ENCODE data around the gene CADPS2.
A peak's percentile ranks its signal among the peaks of the same experiment; 100 is the strongest.

The CADPS2 gene

DNA sequence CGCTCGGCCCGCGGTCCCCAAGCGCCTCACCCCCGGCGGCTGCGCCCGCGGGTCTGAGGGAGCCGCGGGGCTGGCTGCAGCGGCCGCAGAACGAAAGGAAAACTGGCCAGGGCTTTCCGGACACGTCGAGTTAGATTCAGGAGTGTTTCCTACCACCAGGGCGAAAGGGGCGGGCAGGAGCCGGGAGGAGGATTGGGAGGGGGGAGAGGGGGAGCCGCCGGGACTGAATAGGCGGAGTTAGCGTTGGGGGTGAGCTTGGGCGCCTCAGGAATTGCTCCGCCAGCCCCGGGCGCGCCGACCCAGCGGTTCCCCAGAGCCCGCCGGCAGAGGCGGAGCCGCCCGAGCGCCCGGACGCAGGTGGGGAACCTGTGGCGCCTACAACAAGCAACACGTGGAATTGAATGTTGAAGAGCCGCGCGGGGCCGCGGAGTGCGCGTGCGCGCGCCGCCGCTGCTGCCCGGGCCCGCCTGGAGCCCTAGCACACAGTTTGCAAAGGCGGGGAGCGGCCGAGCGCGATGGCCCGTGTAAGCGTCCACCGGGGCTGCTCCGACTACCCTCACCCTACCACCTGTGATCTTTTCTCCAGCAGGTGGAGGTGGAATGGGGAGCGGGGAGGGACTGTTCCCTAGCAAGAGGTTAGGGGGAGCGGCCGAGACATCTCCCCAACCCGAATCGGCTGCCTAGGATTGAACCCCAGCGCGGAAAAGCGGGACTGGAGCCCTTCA, at the start of gene CADPS2:
Gene CADPS2, minus strand, starts transcription at position 104 of the 725 bp plus-strand sequence. CDS start 123 bp downstream, outside the sequence.
- DNase-seq: peak; percentile 51

DNA sequence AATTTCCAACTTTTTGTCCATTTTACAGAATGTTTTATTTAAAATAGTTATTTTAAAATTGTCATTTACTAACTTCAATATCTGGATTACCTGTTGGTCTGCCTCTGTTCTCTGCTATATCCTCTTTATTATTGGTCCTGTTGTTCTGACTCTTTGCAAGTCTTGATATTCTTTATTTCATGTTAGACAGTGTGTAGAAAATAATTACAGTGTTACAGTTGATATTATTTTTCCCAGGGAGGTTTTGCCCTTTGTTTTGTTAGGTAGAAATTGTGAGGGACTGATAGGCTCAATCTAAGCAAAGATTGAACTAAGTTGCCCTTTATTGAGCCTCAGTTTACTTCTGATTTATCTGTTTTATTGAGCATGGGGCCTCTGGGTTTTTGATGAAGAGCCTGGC, 49.4 kb upstream of the CADPS2 start:
- DNase-seq: no peak

DNA sequence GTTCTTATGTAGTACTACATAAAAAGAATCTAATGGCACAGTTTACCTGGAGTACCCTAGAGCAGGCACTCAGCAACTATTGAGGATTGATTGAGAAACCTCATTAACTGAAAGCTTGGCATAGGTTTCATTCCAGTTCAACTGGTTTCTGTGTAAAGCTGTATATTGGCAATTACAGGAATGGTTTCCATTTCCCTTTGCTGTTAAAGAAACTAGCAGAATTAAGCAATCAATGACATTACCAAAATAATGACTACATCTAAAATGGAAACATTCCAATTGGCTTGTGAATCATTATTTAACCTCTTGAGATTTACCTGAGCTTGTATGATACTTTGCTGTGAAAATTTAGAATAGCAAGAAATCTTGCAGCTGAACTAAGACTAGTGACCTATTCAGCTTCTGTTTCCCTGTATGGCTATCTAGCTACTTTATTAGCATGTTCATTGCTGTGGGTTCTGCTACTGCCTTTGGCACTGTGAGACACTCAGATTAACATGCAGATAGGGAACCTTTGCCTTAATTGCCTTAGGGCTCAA, 33.5 kb upstream of the CADPS2 start:
- DNase-seq: no peak

DNA sequence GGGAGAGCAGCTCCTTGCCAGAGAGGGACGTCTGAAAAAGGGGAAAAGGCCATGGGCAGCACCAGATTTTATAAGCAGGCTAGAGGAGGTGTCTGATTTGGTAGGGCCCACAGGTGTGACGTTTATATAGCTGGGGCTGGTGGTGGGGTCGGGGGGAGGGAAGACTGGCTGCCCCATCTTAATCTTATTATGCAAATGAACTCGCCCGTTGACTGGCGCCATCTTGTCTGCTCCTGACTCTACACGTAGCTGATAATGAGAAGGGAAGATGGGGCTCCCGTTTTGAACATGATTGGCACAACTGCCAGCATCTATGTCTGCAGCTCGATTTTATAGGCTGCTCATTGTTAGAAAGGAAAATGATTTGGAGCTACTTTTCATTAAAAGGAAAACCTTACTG, 28.6 kb upstream of the CADPS2 start:
- DNase-seq: no peak

DNA sequence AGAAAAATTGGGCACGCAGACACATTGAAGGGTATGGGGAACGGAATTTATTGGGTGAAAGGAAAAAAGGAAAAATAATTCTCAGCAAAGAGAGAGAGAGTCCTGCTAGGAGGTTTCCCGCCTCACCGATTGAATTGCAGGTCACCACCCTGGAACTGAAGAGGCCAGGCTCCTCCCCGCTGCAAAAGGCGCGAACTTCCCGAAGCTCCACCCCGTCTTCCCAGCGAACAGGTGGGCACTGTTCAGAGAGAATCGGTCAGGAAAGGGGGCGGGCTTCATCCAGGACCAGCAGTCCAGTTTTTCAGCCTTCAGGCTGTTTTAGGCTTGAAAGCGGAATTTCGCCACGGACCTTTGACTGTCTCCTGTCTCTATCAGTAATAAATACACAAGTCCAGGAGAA, 27.3 kb upstream of the CADPS2 start:
- no peak for DNase-seq

DNA sequence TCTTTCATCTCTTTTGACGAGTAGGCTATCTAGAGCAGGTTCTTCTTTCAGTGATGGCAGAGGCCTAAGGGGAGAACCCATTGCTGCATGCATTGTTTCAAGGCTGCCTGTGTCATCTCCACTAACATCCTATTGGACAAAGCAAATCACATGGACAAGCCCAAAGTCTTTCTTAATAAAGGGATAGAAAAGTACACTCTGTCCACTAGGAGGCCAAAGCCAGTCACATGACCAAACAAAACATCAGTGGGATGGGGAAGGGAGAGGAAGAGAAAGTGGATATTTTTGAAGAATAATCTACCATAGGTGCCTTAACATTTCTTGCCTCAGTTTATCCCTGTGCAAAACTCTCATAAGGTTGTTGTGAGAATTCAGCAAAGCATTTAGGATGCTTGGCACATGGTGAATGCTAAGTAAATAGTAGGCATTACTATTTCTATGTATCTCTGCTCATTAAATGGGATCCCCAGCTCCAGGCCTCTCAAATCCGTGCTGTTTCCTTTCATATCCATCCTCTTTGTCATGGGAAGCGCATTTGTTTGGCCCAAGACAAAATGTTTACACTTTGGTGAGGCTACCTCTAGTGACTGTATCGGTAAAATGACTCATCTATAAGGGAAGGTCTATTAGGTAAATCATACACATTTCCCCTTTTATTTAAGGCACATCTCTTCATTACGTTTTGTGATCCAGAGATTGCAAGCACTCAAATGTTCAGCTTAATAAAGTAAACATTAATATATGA, 16.7 kb upstream of the CADPS2 start:
- DNase-seq: no peak

DNA sequence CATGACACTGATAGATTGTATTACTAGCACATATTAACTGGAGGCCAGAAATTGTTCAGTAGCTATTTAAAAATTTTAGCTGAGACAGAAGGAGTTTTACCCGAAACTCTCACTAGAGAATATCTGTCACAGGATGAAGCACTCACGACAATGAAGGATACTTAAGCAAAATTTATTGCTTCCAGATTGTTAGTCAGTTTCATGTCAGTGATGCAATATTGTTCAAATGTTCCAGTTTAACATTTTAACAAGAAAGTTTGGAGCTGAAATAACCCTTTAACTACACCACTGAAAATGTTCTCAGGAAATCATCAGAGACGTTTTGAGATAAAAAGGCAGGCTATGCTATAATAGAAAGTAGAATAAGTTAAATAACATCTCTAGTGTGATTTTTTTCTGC, 15.0 kb upstream of the CADPS2 start:
- no peak for DNase-seq

DNA sequence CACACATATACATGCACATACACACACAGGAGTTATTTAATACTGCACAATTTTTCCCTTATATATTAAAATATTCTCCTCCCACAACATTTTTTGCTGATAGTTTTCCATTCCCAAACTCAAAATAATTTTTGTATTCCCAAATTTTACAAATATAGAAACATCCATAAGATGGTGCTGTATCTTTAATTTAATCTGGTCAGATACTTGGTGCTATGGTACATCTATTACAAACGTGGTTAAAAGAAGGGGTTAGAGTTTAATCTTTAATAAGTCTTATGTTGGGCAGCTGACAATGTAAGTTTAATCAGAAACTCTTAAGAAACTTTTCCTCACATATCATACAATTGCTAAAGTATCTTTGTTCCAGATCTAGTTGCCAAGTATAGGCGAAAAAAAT, 10.2 kb upstream of the CADPS2 start:
- DNase-seq: no peak

DNA sequence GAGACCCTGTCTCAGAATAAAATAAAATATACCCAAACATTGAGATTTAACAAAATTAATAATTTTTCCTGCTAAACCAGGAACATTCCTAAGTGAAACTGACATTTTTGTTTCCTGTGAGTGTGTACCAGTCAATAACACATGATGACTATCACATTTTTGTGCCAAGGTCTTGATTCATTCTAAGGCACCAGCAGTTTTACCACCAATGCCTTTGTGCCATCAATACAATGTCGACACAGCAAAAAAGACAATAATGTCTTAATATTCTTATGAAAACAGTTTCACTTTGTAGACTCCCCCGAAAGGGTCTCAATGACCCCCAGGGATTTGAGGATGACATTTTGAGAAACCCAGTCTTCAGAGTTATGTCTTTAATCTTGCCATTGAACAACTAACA, 7.2 kb upstream of the CADPS2 start:
- no peak for DNase-seq

DNA sequence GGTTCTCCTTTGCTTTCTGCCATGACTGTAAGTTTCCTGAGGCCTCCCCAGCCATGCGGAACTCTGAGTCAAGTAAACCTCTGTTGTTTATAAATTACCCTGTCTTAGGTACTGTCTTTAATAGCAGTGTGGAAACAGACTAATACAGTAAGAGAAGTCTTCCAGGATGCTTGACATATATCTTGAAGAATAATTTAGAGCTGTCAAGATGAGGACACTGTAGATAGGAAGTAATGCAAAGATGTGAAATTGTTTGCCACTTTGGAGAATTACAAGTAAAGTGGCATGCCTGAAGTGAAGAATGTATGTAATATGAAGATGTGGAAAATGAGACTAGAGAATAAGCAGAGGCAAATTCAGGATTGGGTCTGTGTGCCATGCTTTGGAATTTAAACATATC, 2.9 kb upstream of the CADPS2 start:
- no peak for DNase-seq

DNA sequence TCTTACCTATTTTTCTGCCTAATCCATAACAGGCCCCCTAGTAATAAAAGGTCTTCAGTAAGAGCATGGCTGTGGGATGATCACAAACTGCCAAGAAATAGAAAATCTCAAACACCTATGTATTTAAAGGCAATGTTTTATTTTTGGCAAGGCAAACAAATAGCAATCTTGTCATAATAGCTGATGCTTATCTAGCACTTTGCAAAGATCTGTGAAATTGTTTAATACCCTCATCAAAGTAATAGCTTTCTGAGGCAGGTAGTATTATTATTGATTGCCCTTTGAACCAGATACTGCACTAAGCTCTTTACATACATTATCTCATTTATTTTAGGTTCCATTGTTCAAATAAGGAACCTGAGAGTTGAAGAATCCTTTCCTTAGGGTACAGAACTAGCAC, 1.6 kb upstream of the CADPS2 start:
- no peak for DNase-seq

DNA sequence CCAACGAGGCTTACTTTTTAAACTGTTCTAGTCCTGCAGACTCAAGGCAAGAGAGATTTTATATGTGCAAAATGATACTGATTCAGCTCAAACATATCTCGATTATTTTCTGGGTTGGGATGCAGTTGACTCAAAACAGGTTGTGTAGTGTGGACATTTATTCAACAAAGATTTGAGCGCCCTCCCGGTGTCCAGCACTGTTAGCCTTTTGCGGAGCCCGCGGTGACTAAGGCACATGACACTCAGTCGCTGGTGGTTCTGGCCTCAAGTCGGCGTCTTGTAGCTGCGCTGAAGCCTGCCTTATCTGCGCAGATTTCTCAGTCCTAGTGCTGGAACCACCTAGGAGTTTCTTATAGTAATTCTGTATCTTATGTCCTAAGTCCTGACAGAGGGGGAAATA, 938 bp upstream of the CADPS2 start:
- no peak for DNase-seq

DNA sequence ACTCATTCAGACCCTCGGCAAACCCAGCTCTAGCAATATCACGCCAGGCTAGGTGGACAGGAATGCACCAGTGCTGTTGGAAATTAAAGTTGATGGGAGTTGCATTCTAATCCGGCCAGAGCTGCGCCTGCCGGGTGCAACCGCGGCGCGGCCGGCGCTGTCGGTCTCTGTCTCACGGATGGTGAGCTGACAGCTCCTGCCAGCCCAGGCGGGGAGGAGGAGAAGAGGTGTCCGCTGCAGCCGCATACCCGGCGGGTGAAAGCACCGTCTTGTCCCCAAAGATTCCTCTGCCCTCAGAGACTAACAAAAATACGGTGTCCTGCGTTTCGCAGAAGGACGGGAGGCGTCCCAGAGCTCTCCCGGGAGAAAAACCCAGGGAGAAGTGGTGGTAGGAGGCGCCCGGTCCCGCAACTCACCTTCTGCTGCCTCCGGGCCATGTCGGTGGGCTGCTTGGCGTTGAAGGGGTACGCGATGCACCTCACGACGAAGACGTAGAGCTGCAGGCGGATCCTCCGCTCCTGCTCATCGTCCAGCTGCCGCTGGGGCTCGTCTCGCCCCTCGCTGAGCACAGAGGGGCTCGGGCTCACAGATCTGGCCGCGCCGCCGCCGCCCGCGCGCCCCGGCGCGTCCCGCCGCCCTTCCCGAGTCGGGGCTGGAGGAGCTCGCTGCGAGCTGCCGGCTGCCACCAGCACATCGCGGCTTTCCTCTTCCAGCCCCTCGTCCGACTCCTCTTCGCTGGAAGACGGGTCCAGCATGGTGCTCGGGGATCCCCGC, 490 bp downstream of the CADPS2 start:
- DNase-seq: peak; percentile 14

DNA sequence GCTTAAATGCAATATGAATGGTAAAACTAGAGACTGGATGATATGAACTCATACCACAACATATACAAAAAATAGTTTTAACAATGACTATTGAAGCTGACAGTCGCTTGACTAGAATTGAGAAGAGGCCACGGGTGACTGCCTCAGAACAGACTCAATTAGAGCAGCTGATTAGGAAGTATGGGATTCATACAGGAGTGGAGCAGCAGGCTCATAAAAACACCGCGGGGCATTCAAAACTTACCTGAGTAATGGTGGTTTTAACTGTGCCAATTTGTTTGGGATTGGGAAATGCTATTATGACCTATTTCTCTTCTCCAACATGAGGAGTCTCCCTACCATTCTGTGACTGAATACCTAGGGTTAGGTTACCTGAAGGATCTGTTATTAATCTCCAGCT, 2.1 kb downstream of the CADPS2 start:
- DNase-seq: no peak

DNA sequence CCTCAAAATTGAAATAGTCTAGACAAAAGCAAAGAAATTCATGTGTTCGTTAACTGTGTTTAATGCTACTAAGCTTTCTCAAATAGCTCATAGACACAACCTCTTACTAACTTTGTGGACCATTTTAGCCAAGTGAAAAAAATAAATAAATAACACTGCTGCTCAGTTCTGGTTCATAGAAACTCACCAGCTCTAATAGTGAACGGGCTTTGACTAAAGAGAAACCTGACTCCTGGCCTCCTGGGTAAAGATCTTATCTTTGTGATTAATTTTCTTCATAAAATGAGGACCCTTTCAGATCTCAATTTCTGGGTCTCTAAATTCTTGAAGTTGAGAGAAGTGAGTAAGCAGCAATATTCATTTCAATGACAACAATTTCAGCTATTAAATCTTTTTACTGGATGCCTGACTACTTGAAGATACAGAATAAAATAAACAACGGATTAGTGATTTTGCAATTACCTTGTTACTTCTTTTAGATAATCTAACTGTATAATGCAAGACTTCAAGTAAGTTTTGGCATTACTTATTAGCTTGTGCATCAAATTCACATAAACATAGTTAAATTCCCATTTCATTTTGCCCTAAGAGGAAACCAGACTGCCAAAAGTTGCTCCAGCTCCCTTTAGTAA, 3.1 kb downstream of the CADPS2 start:
- no peak for DNase-seq

DNA sequence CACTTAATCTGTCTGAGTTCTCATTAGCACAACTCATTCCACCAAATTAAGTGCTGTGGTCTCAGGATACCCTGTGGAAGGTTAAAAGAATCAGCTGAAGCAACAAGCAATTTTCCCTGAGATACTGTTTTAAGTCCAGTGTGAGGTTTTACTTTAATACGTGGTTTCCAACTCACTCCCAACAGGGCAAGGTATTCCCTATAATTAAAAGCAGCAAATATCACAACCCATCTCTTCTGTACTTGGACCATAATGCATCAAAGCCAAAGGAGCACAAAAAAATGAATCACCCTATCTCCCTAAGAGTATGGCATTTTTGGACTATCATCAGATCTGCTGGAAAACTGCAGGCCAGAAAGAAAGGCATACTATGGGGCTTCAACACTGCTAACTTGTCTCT, 4.9 kb downstream of the CADPS2 start:
- no peak for DNase-seq

DNA sequence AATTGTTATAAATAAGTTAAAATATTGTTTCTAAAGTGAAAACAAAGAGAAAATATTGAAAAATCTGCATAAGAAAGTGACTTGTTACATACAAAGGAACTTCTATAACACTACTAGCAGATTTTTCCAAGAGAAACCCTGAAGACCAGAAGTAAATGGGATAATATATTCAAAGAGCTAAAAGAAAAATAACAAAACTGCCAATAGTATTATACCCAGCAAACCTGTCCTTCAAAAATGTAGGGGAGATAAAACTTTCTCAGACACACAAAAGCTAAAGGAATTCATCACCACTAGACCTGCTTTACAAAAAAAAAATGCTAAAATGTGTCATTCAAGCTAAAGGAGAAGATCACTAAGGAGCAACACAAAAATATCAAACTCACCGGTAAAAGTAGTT, 17.0 kb downstream of the CADPS2 start:
- no peak for DNase-seq

DNA sequence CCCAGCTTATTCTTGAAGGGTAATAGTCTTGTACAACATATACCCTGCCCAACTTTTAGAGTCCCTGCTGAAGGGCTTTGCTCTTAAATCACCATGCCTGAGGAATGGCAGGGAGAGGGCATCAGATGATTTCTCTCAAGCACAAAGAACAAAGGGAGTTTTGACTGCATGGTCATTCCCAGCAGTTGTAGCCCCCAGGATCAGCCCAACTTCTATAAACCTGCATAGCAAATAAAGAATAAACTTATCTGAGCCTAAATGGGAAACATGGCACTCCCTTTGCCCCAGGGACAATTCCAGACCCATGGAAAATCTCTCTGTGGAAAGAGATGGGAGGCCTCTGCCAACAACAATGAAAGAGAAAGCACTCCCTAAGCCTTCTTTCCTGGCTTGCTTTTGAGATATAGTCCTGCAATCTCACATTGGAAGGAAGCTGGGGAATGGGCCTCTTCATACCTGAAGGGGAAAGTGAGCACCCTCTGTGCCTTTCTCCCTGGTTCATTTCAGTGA, 18.7 kb downstream of the CADPS2 start:
- no peak for DNase-seq

DNA sequence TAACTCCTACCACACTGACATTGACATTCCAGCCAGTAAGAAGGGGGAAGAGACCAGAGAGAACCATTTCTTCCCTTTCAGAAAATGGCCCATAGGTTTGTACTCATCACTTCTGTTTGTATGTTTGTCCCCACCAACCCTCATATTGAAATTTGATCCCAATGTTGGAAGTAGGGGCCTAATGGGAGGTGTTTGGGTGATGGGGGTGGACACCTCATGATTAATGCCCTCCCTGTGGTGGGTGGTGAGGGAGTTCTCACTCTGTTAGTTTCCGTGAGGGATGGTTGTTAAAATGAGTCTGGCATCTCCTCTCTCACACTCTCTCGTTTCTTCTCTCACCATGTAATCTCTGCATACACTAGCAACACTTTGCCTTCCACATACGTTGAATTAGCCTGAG, 21.4 kb downstream of the CADPS2 start:
- no peak for DNase-seq

DNA sequence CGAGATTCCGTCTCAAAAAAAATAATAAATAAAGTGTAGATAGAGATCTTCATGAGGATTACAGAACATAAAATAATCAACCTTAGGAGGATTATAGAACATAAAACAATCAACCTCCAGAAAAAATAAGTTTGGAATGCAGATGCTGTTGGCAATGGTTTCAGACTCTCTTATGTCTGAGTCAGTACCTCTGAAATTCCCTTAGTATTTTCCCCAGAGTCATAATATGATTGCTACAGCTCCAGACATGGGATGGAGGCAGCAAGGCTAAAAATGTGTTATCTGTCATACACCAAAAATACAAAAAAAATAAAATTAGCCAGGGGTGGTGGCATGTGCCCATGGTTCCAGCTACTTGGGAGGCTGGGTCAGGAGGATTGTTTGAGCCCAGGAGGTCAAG, 22.2 kb downstream of the CADPS2 start:
- DNase-seq: no peak

DNA sequence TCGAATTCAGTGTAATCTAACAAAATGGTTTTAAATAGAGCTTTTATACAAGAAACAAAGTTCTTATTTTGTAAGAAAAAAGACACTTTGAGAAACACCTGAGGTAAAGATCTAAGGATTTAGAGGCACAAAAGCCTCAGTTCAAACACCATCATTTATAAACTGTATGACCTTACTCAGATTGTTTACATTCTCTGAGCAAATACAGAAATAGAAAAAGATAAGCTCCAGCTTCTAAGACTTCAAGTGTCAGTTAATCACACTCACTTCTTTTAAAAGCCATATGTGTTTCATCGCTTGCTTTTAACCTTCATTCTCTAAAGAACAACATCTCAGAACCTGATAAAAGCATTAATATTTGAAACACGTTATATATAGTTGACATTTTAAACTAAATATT, 27.9 kb downstream of the CADPS2 start:
- no peak for DNase-seq

DNA sequence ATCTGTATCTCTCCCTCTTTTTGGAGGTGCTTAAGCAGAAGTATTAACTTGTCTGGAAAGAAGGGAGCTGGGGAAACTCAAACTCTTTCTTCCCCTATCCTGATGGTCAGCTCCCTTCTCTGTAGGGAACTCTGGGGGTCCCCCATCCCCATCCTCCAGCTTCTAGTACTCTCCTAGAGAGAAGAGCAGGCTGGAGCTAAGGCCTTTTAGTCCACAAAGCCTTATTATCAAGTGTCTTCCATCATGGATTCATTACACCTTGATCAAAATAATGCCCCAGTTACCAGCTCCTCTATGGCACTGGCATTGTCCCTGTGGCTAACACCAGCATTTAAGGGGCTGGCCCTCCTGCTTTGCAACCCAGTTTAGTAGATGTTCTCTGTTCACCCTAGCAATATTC, 35.7 kb downstream of the CADPS2 start:
- DNase-seq: no peak

DNA sequence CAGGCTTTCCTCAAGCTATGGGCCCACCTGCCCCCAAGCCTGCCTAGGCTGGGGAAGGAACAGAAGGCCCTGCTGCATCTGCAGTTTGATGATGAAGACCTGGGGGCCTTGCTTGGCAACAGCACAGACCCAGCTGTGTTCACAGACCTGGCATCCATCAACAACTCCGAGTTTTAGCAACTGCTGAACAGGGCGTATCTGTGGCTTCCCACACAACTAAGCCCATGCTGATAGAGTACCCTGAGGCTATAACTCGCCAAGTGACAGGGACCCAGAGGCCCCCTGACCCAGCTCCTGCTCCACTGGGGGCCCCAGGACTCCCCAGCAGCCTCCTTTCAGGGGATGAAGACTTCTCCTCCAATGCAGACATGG, 36.3 kb downstream of the CADPS2 start:
- no peak for DNase-seq

Data from NCI-H1694 treated with DMSO at 0.1 percent for 48 hours (cell line).